HepG2 (cell line): Measurements from ENCODE around the gene B4GALT3. TPM values are rescaled to one million over a fixed set of nuclear protein-coding genes. Genes with fewer than 3 reads are reported as not detected.
A peak's percentile ranks its signal among the peaks of the same experiment; 100 is the strongest.

Experiments used
- HBP1 ChIP-seq: IDR thresholded peaks from 2 replicates; pipeline ENCODE4 v1.6.1; 2016; ENCODE audit warnings: low read depth, control low read depth
- KLF13 ChIP-seq: sonication (generic); formaldehyde crosslinking; IDR thresholded peaks from 2 replicates; pipeline ENCODE4 v1.4.0; 2020; ENCODE audit warnings: mild to moderate bottlenecking, missing genetic modification reagents
- NFYB ChIP-seq: sonication (generic); formaldehyde crosslinking; IDR thresholded peaks from 2 replicates; pipeline ENCODE4 v1.4.0; 2020; ENCODE audit warnings: missing genetic modification reagents
- TOE1 ChIP-seq: sonication (generic); formaldehyde crosslinking; IDR thresholded peaks from 2 replicates; pipeline ENCODE4 v1.4.0; 2020; ENCODE audit warnings: mild to moderate bottlenecking, missing genetic modification reagents
- ZBTB8A ChIP-seq: sonication (generic); formaldehyde crosslinking; IDR thresholded peaks from 2 replicates; pipeline ENCODE4 v1.4.0; 2020; ENCODE audit warnings: mild to moderate bottlenecking, low read depth, missing genetic modification reagents, borderline replicate concordance
- ZNF17 ChIP-seq: sonication (generic); formaldehyde crosslinking; IDR thresholded peaks from 2 replicates; pipeline ENCODE4 v1.5.0; 2020; ENCODE audit warnings: mild to moderate bottlenecking, missing genetic modification reagents
- ZNF260 ChIP-seq: sonication (generic); formaldehyde crosslinking; IDR thresholded peaks from 2 replicates; pipeline ENCODE4 v1.4.0; 2020; ENCODE audit warnings: missing genetic modification reagents, low read depth, mild to moderate bottlenecking, borderline replicate concordance
- ZNF615 ChIP-seq: sonication (generic); formaldehyde crosslinking; IDR thresholded peaks from 2 replicates; pipeline ENCODE4 v1.5.0; 2020; ENCODE audit warnings: mild to moderate bottlenecking, missing genetic modification reagents, borderline replicate concordance
- polyA plus RNA-seq, 8 experiments: library from polyadenylated mRNA; depleted of rRNA in 3 of 8; stranded (reverse) in 7 of 8; unstranded in 1 of 8; fragments of >200 nt; fragmentation: Illumina TruSeq in 4 of 8; extraction: Trizol in 4 of 8; gene quantifications; 2 replicates each; pipeline versions ENCODE4 v1.2.1 to v1.2.3, GENCODE V29; 2011 to 2016; ENCODE audit warnings: low read depth in 4 of 8, missing spikeins in 1 of 8, mixed read lengths in 1 of 8; ENCODE audit not compliant: insufficient read depth in 1 of 8
- total RNA-seq, 5 experiments: library from RNA; depleted of rRNA; stranded (reverse); fragments of >200 nt; fragmentation: Illumina TruSeq; extraction: Trizol; gene quantifications; 2 replicates each; pipeline ENCODE4 v1.2.3, GENCODE V29; 2016; ENCODE audit warnings: low read depth in 1 of 5
- TF ChIP-seq, protein P1 (sequence below), 2 experiments: IDR thresholded peaks; 2 replicates each; pipeline ENCODE4 v1.6.1; 2011 to 2012; ENCODE audit warnings: low read length in 2 of 2, borderline replicate concordance in 1 of 2, low read depth in 1 of 2, mild to moderate bottlenecking in 1 of 2, moderate library complexity in 1 of 2
- TF ChIP-seq, protein P2 (sequence below): sonication (generic); formaldehyde crosslinking; IDR thresholded peaks from 2 replicates; pipeline ENCODE4 v1.9.0; 2021; ENCODE audit warnings: missing genetic modification reagents, mild to moderate bottlenecking, borderline replicate concordance
- TF ChIP-seq, protein P3 (sequence below): sonication (generic); formaldehyde crosslinking; IDR thresholded peaks from 2 replicates; pipeline ENCODE4 v1.4.0; 2020; ENCODE audit warnings: missing genetic modification reagents
- TF ChIP-seq, protein P4 (sequence below): sonication (generic); formaldehyde crosslinking; IDR thresholded peaks from 2 replicates; pipeline ENCODE4 v1.9.0; 2022; ENCODE audit warnings: missing genetic modification reagents, mild to moderate bottlenecking, borderline replicate concordance
- TF ChIP-seq, protein P5 (sequence below): sonication (generic); formaldehyde crosslinking; IDR thresholded peaks from 2 replicates; pipeline ENCODE4 v1.4.0; 2020; ENCODE audit warnings: missing genetic modification reagents

B4GALT3 gene
- total and polyA plus RNA-seq, 2 of the 13 experiments (the other 11 are each of a cell fraction or from before 2014, with no cell fraction given) = 35.6 to 40.4 TPM

DNA sequence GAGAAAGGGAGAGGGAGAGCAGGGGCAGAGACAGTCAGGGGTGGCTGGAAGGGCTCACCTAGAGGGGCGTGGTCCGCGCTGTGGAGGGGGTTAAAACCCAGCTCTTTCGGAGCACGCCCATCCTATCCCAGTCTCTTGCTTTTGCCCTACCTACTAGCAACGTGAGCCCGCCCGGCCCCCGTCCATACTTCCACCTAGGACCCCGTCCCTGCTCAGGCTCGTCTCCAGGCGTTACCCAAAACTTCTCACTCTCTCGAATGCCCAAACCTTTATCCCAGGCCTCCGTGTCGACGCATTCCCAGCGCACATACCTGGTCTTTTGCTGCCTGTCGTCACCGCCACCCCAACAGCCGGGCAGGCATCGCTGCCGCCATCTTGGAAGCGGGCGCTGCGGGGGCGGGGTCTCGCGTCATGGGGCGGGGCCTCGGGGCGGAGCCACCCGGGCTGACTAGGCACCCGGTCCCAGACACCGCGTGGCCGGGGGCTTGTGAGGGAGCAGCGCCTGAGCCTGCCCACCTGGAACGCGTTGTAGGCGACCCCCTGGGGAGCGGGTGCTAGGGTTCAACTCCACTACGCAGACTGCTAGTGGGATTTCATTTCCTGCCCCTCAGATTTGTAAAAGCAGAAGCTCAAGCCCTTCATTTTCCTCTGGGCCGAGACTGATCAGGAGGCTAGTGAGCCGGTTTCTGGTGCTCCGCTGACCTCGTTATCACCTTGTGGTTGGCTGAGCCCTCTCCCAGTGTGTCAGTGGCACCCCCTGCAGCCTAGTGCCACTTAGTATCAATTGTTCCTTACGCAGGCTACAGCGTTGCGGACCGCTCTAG lies at the start of gene B4GALT3 (continued):
- TF ChIP-seq, protein P1, sequence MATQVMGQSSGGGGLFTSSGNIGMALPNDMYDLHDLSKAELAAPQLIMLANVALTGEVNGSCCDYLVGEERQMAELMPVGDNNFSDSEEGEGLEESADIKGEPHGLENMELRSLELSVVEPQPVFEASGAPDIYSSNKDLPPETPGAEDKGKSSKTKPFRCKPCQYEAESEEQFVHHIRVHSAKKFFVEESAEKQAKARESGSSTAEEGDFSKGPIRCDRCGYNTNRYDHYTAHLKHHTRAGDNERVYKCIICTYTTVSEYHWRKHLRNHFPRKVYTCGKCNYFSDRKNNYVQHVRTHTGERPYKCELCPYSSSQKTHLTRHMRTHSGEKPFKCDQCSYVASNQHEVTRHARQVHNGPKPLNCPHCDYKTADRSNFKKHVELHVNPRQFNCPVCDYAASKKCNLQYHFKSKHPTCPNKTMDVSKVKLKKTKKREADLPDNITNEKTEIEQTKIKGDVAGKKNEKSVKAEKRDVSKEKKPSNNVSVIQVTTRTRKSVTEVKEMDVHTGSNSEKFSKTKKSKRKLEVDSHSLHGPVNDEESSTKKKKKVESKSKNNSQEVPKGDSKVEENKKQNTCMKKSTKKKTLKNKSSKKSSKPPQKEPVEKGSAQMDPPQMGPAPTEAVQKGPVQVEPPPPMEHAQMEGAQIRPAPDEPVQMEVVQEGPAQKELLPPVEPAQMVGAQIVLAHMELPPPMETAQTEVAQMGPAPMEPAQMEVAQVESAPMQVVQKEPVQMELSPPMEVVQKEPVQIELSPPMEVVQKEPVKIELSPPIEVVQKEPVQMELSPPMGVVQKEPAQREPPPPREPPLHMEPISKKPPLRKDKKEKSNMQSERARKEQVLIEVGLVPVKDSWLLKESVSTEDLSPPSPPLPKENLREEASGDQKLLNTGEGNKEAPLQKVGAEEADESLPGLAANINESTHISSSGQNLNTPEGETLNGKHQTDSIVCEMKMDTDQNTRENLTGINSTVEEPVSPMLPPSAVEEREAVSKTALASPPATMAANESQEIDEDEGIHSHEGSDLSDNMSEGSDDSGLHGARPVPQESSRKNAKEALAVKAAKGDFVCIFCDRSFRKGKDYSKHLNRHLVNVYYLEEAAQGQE (IDR thresholded peaks at IDR 0.05; ENCODE audit: borderline replicate concordance in 1 of 2, low read depth in 1 of 2, low read length in 2 of 2) = peak in 1 of 2 experiments; percentile 22; a peak in 1 of 4 replicates
- TF ChIP-seq, protein P2, sequence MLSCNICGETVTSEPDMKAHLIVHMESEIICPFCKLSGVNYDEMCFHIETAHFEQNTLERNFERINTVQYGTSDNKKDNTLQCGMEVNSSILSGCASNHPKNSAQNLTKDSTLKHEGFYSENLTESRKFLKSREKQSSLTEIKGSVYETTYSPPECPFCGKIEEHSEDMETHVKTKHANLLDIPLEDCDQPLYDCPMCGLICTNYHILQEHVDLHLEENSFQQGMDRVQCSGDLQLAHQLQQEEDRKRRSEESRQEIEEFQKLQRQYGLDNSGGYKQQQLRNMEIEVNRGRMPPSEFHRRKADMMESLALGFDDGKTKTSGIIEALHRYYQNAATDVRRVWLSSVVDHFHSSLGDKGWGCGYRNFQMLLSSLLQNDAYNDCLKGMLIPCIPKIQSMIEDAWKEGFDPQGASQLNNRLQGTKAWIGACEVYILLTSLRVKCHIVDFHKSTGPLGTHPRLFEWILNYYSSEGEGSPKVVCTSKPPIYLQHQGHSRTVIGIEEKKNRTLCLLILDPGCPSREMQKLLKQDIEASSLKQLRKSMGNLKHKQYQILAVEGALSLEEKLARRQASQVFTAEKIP (CRISPR knock-in tag) = no peak
- no peak for TF ChIP-seq ZNF17 (CRISPR knock-in tag)
- TF ChIP-seq ZBTB8A (CRISPR knock-in tag) = peak; percentile 47; the same call in 1 of the 2 replicates
- TF ChIP-seq, protein P3, sequence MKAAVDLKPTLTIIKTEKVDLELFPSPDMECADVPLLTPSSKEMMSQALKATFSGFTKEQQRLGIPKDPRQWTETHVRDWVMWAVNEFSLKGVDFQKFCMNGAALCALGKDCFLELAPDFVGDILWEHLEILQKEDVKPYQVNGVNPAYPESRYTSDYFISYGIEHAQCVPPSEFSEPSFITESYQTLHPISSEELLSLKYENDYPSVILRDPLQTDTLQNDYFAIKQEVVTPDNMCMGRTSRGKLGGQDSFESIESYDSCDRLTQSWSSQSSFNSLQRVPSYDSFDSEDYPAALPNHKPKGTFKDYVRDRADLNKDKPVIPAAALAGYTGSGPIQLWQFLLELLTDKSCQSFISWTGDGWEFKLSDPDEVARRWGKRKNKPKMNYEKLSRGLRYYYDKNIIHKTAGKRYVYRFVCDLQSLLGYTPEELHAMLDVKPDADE (CRISPR knock-in tag) = no peak
- TF ChIP-seq HBP1 (CRISPR knock-in tag) = peak; percentile 50; the same call in 1 of the 2 replicates
- TF ChIP-seq ZNF260 (CRISPR knock-in tag) = no peak
- TF ChIP-seq, protein P4, sequence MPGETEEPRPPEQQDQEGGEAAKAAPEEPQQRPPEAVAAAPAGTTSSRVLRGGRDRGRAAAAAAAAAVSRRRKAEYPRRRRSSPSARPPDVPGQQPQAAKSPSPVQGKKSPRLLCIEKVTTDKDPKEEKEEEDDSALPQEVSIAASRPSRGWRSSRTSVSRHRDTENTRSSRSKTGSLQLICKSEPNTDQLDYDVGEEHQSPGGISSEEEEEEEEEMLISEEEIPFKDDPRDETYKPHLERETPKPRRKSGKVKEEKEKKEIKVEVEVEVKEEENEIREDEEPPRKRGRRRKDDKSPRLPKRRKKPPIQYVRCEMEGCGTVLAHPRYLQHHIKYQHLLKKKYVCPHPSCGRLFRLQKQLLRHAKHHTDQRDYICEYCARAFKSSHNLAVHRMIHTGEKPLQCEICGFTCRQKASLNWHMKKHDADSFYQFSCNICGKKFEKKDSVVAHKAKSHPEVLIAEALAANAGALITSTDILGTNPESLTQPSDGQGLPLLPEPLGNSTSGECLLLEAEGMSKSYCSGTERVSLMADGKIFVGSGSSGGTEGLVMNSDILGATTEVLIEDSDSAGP (CRISPR knock-in tag) = peak; percentile 75; the same call in 1 of the 2 replicates
- TF ChIP-seq TOE1 = no peak; the same call in 1 of the 2 replicates
- no peak for TF ChIP-seq ZNF615 (CRISPR knock-in tag)
- TF ChIP-seq, protein P5, sequence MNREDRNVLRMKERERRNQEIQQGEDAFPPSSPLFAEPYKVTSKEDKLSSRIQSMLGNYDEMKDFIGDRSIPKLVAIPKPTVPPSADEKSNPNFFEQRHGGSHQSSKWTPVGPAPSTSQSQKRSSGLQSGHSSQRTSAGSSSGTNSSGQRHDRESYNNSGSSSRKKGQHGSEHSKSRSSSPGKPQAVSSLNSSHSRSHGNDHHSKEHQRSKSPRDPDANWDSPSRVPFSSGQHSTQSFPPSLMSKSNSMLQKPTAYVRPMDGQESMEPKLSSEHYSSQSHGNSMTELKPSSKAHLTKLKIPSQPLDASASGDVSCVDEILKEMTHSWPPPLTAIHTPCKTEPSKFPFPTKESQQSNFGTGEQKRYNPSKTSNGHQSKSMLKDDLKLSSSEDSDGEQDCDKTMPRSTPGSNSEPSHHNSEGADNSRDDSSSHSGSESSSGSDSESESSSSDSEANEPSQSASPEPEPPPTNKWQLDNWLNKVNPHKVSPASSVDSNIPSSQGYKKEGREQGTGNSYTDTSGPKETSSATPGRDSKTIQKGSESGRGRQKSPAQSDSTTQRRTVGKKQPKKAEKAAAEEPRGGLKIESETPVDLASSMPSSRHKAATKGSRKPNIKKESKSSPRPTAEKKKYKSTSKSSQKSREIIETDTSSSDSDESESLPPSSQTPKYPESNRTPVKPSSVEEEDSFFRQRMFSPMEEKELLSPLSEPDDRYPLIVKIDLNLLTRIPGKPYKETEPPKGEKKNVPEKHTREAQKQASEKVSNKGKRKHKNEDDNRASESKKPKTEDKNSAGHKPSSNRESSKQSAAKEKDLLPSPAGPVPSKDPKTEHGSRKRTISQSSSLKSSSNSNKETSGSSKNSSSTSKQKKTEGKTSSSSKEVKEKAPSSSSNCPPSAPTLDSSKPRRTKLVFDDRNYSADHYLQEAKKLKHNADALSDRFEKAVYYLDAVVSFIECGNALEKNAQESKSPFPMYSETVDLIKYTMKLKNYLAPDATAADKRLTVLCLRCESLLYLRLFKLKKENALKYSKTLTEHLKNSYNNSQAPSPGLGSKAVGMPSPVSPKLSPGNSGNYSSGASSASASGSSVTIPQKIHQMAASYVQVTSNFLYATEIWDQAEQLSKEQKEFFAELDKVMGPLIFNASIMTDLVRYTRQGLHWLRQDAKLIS = no peak
- TF ChIP-seq KLF13 (CRISPR knock-in tag) = no peak
- peak; percentile 45; the same call in 1 of the 2 replicates for TF ChIP-seq NFYB (CRISPR knock-in tag)
